SK-N-MC (cell line): ENCODE results near the gene TBC1D14.

Experiments
- EZH2 ChIP-seq: fragments of 200-600 bp; sonication (generic); IDR thresholded peaks from one replicate; pipeline ENCODE4 v1.6.1; 2017; ENCODE audit warnings: antibody characterized with exemption
- POLR2AphosphoS5 ChIP-seq: IDR thresholded peaks from 2 replicates; pipeline ENCODE4 v1.6.1; 2012; ENCODE audit warnings: mild to moderate bottlenecking, low read depth, low read length, borderline replicate concordance

GRCh38 chr4:6937201-6937600, 27.6 kb downstream of the TBC1D14 start:
- TF ChIP-seq EZH2 (no peak), POLR2AphosphoS5 (no peak)
